Measurements from ENCODE around the gene NPR1.

DNA sequence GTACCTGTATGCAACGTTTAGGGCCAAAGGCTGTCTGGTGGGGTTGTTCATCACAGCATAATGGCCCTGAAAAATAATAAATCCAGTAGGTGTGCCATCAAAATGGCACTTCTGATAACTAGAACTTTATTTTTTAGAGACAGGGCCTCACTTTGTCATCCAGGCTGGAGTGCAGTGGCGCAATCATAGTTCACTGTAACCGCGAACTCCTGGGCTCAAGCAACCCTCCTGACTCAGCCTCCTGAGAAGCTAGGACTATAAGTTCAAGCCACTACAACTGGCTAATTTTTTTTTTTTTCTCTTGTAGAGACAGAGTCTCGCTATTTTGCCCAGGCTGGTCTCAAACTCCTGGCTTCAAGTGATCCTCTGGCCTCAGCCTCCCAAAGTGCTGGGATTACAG is 15.3 kb upstream of the NPR1 start:
- TF ChIP-seq POLR2AphosphoS5 (IDR thresholded peaks at IDR 0.05), result no peak
- TF ChIP-seq, protein P1, sequence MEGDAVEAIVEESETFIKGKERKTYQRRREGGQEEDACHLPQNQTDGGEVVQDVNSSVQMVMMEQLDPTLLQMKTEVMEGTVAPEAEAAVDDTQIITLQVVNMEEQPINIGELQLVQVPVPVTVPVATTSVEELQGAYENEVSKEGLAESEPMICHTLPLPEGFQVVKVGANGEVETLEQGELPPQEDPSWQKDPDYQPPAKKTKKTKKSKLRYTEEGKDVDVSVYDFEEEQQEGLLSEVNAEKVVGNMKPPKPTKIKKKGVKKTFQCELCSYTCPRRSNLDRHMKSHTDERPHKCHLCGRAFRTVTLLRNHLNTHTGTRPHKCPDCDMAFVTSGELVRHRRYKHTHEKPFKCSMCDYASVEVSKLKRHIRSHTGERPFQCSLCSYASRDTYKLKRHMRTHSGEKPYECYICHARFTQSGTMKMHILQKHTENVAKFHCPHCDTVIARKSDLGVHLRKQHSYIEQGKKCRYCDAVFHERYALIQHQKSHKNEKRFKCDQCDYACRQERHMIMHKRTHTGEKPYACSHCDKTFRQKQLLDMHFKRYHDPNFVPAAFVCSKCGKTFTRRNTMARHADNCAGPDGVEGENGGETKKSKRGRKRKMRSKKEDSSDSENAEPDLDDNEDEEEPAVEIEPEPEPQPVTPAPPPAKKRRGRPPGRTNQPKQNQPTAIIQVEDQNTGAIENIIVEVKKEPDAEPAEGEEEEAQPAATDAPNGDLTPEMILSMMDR (IDR thresholded peaks at IDR 0.05 in 8 of 11, conservative IDR thresholded peaks at IDR 0.05 in 3 of 11), result no peak
- TF ChIP-seq POLR2A (IDR thresholded peaks at IDR 0.05), result no peak
